Naive B cell (primary cell): Measurements from ENCODE around the gene BBS1. TPM values are rescaled to one million over a fixed set of nuclear protein-coding genes. Genes with fewer than 3 reads are reported as not detected.

Experiments
- ATAC-seq, 2 donors: fragments of 150-1000 bp; cut with Tn5 transposase; 2 replicates each; pipeline ENCODE4 v1.10.0; 2021; ENCODE audit warnings: low read depth in 2 of 2, mild to moderate bottlenecking in 2 of 2, moderate library complexity in 2 of 2
- DNase-seq: peaks from one replicate; pipeline ENCODE4 v3.0.0; 2022
- H3K27ac Mint-ChIP-seq, 6 donors: one replicate each; pipeline ENCODE4 v1.8.0; 2020 to 2022; ENCODE audit warnings: mild to moderate bottlenecking in 6 of 6, mixed read lengths in 6 of 6, moderate library complexity in 5 of 6, inconsistent platforms in 2 of 6
- H3K27me3 Mint-ChIP-seq, 3 donors: one replicate each; pipeline ENCODE4 v1.8.0; 2021 to 2022; ENCODE audit warnings: mixed read lengths in 3 of 3, mild to moderate bottlenecking in 1 of 3
- H3K36me3 Mint-ChIP-seq, 2 donors: one replicate each; pipeline ENCODE4 v1.8.0; 2020 to 2022; ENCODE audit warnings: mixed read lengths in 2 of 2, inconsistent platforms in 1 of 2, mild to moderate bottlenecking in 1 of 2
- H3K4me1 Mint-ChIP-seq, 3 donors: one replicate each; pipeline ENCODE4 v1.8.0; 2020 to 2022; ENCODE audit warnings: mixed read lengths in 3 of 3, inconsistent platforms in 1 of 3, mild to moderate bottlenecking in 1 of 3, moderate library complexity in 1 of 3
- H3K4me3 Mint-ChIP-seq, 8 donors: one replicate each; pipeline ENCODE4 v1.8.0; 2020 to 2022; ENCODE audit warnings: mild to moderate bottlenecking in 8 of 8, mixed read lengths in 8 of 8, moderate library complexity in 8 of 8, inconsistent platforms in 2 of 8
- H3K9me3 Mint-ChIP-seq, 7 donors: one replicate each; pipeline ENCODE4 v1.8.0; 2020 to 2022; ENCODE audit warnings: mixed read lengths in 7 of 7, mild to moderate bottlenecking in 5 of 7, inconsistent platforms in 2 of 7, moderate library complexity in 1 of 7
- polyA plus RNA-seq, 6 donors: library from polyadenylated mRNA; unstranded; fragments of 300-500 nt; fragmentation: Illumina TruSeq; gene quantifications; one replicate each; pipeline ENCODE4 v1.2.3, GENCODE V29; 2021; ENCODE audit warnings: low read depth in 6 of 6

Gene BBS1
- polyA plus RNA-seq, 6 donors from 2014 or later = 3.2 to 13.8 (median 9.9) TPM

- Mint-ChIP-seq H3K4me3 (peak overlapping the region in 1 of 8 donors; percentile 52), H3K27ac (no peak overlapping the region), H3K27me3 (no peaks in the 10 kb centered on the region), H3K4me1 (peaks cover 12 to 18% (median 16%) of the 10 kb centered on the region in 3 donors), H3K9me3 (no peaks in the 10 kb centered on the region), H3K36me3 (no peaks in the 10 kb centered on the region)
- no peak for DNase-seq
- no peak for ATAC-seq
Observed at GRCh38 chr11:66471142-66471541, 39.3 kb upstream of the BBS1 start.

- Mint-ChIP-seq H3K27me3 (no peaks in the 10 kb centered on the region), H3K4me3 (peak overlapping the region in 1 of 8 donors; percentile 30), H3K9me3 (no peaks in the 10 kb centered on the region), H3K36me3 (no peaks in the 10 kb centered on the region), H3K4me1 (peaks cover 11 to 19% (median 13%) of the 10 kb centered on the region in 3 donors), H3K27ac (no peak overlapping the region)
- no peak for DNase-seq
- ATAC-seq = no peak
Observed at GRCh38 chr11:66472054-66472453, 38.4 kb upstream of the BBS1 start.

- H3K27ac Mint-ChIP-seq = no peak overlapping the region
- H3K27me3 Mint-ChIP-seq = no peaks in the 10 kb centered on the region
- ATAC-seq = no peak
- no peaks in the 10 kb centered on the region for H3K36me3 Mint-ChIP-seq
- no peaks in the 10 kb centered on the region for H3K9me3 Mint-ChIP-seq
- H3K4me1 Mint-ChIP-seq = peaks cover 10 to 15% (median 12%) of the 10 kb centered on the region in 3 donors
- DNase-seq = no peak
- H3K4me3 Mint-ChIP-seq = peak overlapping the region in 1 of 8 donors; percentile 21
Observed at GRCh38 chr11:66473167-66473566, 37.3 kb upstream of the BBS1 start.

- no peaks in the 10 kb centered on the region for H3K27me3 Mint-ChIP-seq
- ATAC-seq = no peak
- no peaks in the 10 kb centered on the region for H3K9me3 Mint-ChIP-seq
- H3K4me3 Mint-ChIP-seq = no peak overlapping the region
- peaks cover 8 to 18% (median 17%) of the 10 kb centered on the region in 3 donors for H3K4me1 Mint-ChIP-seq
- H3K27ac Mint-ChIP-seq = no peak overlapping the region
- H3K36me3 Mint-ChIP-seq = no peaks in the 10 kb centered on the region
- no peak for DNase-seq
Observed at GRCh38 chr11:66473608-66474515, 36.6 kb upstream of the BBS1 start.

GRCh38 chr11:66475349-66476172, 34.9 kb upstream of the BBS1 start:
- DNase-seq (no peak), ATAC-seq (no peak)
- Mint-ChIP-seq H3K4me3 (no peak overlapping the region), H3K4me1 (peaks cover 22 to 26% (median 22%) of the 10 kb centered on the region in 3 donors), H3K9me3 (no peaks in the 10 kb centered on the region), H3K27ac (no peak overlapping the region), H3K36me3 (no peaks in the 10 kb centered on the region), H3K27me3 (no peaks in the 10 kb centered on the region)

GRCh38 chr11:66476173-66476840, 34.1 kb upstream of the BBS1 start:
- Mint-ChIP-seq H3K27ac (peak overlapping the region in 2 of 6 donors; percentile 71 to 72), H3K9me3 (no peaks in the 10 kb centered on the region), H3K4me1 (peaks cover 22 to 27% (median 22%) of the 10 kb centered on the region in 3 donors), H3K27me3 (no peaks in the 10 kb centered on the region), H3K4me3 (peak overlapping the region in 4 of 8 donors; percentile 9 to 56 (median 31)), H3K36me3 (no peaks in the 10 kb centered on the region)
- ATAC-seq = no peak
- DNase-seq = no peak

GRCh38 chr11:66476841-66477251, 33.6 kb upstream of the BBS1 start:
- no peaks in the 10 kb centered on the region for H3K36me3 Mint-ChIP-seq
- no peaks in the 10 kb centered on the region for H3K9me3 Mint-ChIP-seq
- peak overlapping the region in 3 of 8 donors; percentile 9 to 42 (median 25) for H3K4me3 Mint-ChIP-seq
- peak overlapping the region in 2 of 6 donors; percentile 59 to 71 for H3K27ac Mint-ChIP-seq
- H3K27me3 Mint-ChIP-seq = no peaks in the 10 kb centered on the region
- DNase-seq (no peak), ATAC-seq (no peak)
- peaks cover 22 to 27% (median 22%) of the 10 kb centered on the region in 3 donors for H3K4me1 Mint-ChIP-seq

- H3K9me3 Mint-ChIP-seq = no peaks in the 10 kb centered on the region
- DNase-seq (no peak), ATAC-seq (no peak)
- H3K27me3 Mint-ChIP-seq = no peaks in the 10 kb centered on the region
- H3K36me3 Mint-ChIP-seq = no peaks in the 10 kb centered on the region
- peak overlapping the region in 2 of 8 donors; percentile 64 to 94 for H3K4me3 Mint-ChIP-seq
- H3K27ac Mint-ChIP-seq = peak overlapping the region in 1 of 6 donors; percentile 82
- H3K4me1 Mint-ChIP-seq = peaks cover 26 to 31% (median 26%) of the 10 kb centered on the region in 3 donors
Observed at GRCh38 chr11:66477263-66478201, 32.9 kb upstream of the BBS1 start.

GRCh38 chr11:66478729-66479393, 31.6 kb upstream of the BBS1 start:
- H3K9me3 Mint-ChIP-seq = no peaks in the 10 kb centered on the region
- DNase-seq = peak; percentile 53
- H3K36me3 Mint-ChIP-seq = no peaks in the 10 kb centered on the region
- no peak for ATAC-seq
- peak overlapping the region in 5 of 6 donors; percentile 77 to 95 (median 92) for H3K27ac Mint-ChIP-seq
- H3K4me1 Mint-ChIP-seq = peaks cover 26 to 32% (median 27%) of the 10 kb centered on the region in 3 donors
- H3K4me3 Mint-ChIP-seq = peak overlapping the region; percentile 91 to 95 (median 93)
- H3K27me3 Mint-ChIP-seq = no peaks in the 10 kb centered on the region

GRCh38 chr11:66479394-66480116, 30.9 kb upstream of the BBS1 start:
- peaks cover 26 to 32% (median 27%) of the 10 kb centered on the region in 3 donors for H3K4me1 Mint-ChIP-seq
- ATAC-seq = peak in 1 of 2 donors; percentile 6
- peak overlapping the region; percentile 77 to 95 (median 88) for H3K27ac Mint-ChIP-seq
- H3K4me3 Mint-ChIP-seq = peak overlapping the region; percentile 91 to 95 (median 93)
- H3K9me3 Mint-ChIP-seq = no peaks in the 10 kb centered on the region
- no peaks in the 10 kb centered on the region for H3K27me3 Mint-ChIP-seq
- DNase-seq = no peak
- H3K36me3 Mint-ChIP-seq = no peaks in the 10 kb centered on the region

- H3K27me3 Mint-ChIP-seq = no peaks in the 10 kb centered on the region
- H3K4me1 Mint-ChIP-seq = peaks cover 26 to 32% (median 27%) of the 10 kb centered on the region in 3 donors
Observed at GRCh38 chr11:66480117-66480938, 30.1 kb upstream of the BBS1 start, which contains the start of gene DPP3. DPP3 (plus strand) TSS chr11:66480434; CDS start chr11:66482201, 1,767 bp downstream.

More at GRCh38 chr11:66480117-66480938, 30.1 kb upstream of the BBS1 start, which contains the start of gene DPP3:
- Mint-ChIP-seq H3K36me3 (no peaks in the 10 kb centered on the region), H3K9me3 (no peaks in the 10 kb centered on the region), H3K4me3 (peak within 1 kb of the TSS; percentile 91 to 95 (median 93)), H3K27ac (peak within 1 kb of the TSS; percentile 77 to 95 (median 88))
- ATAC-seq = peak; percentile 98 to 99
- DNase-seq = peak; percentile 95
